GM21360 (cell line): ENCODE data around the gene LRRTM1.

Experiments
- ATAC-seq: cut with Tn5 transposase; IDR thresholded peaks from one replicate; pipeline ENCODE4 v1.9.1; 2021; ENCODE audit warnings: mild to moderate bottlenecking, moderate library complexity; ENCODE audit not compliant: unreplicated experiment

LRRTM1 gene

GRCh38 chr2:80302314-80303005 lies 2.1 kb downstream of the LRRTM1 start:
- ATAC-seq, result no peak

- ATAC-seq, result no peak
Observed at GRCh38 chr2:80302001-80302313, 2.6 kb downstream of the LRRTM1 start.

- no peak for ATAC-seq
Observed at GRCh38 chr2:80300954-80301353, 3.6 kb downstream of the LRRTM1 start.

GRCh38 chr2:80300346-80300745 lies 4.2 kb downstream of the LRRTM1 start:
- no peak for ATAC-seq

GRCh38 chr2:80299661-80300060 lies 4.9 kb downstream of the LRRTM1 start:
- no peak for ATAC-seq

GRCh38 chr2:80298954-80299353 lies 5.6 kb downstream of the LRRTM1 start:
- ATAC-seq, result no peak

GRCh38 chr2:80293039-80293438 lies 11.5 kb downstream of the LRRTM1 start:
- ATAC-seq, result no peak

GRCh38 chr2:80292474-80292873 lies 12.1 kb downstream of the LRRTM1 start:
- no peak for ATAC-seq

- ATAC-seq, result no peak
Observed at GRCh38 chr2:80291656-80292055, 12.9 kb downstream of the LRRTM1 start.

- no peak for ATAC-seq
Observed at GRCh38 chr2:80288576-80288975, 16.0 kb downstream of the LRRTM1 start.

- ATAC-seq, result no peak
Observed at GRCh38 chr2:80281049-80281448, 23.5 kb downstream of the LRRTM1 start.

GRCh38 chr2:80280598-80280997 lies 24.0 kb downstream of the LRRTM1 start:
- no peak for ATAC-seq

- ATAC-seq, result no peak
Observed at GRCh38 chr2:80269806-80270205, 34.7 kb downstream of the LRRTM1 start.

- no peak for ATAC-seq
Observed at GRCh38 chr2:80266231-80266630, 38.3 kb downstream of the LRRTM1 start.

GRCh38 chr2:80259292-80259691 lies 45.3 kb downstream of the LRRTM1 start:
- no peak for ATAC-seq

GRCh38 chr2:80258793-80259192 lies 45.8 kb downstream of the LRRTM1 start:
- ATAC-seq, result no peak

- ATAC-seq, result no peak
Observed at GRCh38 chr2:80258341-80258740, 46.2 kb downstream of the LRRTM1 start.

GRCh38 chr2:80257450-80257849 lies 47.1 kb downstream of the LRRTM1 start:
- no peak for ATAC-seq

GRCh38 chr2:80256782-80257167 lies 47.8 kb downstream of the LRRTM1 start:
- no peak for ATAC-seq

GRCh38 chr2:80255918-80256781 lies 48.4 kb downstream of the LRRTM1 start:
- no peak for ATAC-seq

- ATAC-seq, result no peak
Observed at GRCh38 chr2:80252294-80252986, 52.1 kb downstream of the LRRTM1 start.
